SK-N-SH (cell line): ENCODE data around the gene MTERF4. TPM values are rescaled to one million over a fixed set of nuclear protein-coding genes. Genes with fewer than 3 reads are reported as not detected.

Experiments used
- CTCF ChIA-PET: fragments of 300-600, 350-600 bp; formaldehyde crosslinking; extraction: SDS; loops from one replicate; lab custom pipeline; 2021; lab: Yijun Ruan, JAX
- POLR2A ChIA-PET: fragments of 350-600 bp; sonication (Branson Sonifier 250); formaldehyde crosslinking; extraction: SDS; loops from one replicate; lab custom pipeline; 2020; ENCODE audit warnings: antibody characterized with exemption, inconsistent platforms; lab: Yijun Ruan, JAX
- DNase-seq: peaks from one replicate; pipeline ENCODE4 v3.0.0; 2012
- H2AFZ ChIP-seq: fragments of 200-600 bp; sonication (generic); 2 replicates; pipeline ENCODE4 v1.8.1; 2016; ENCODE audit warnings: antibody characterized with exemption, mild to moderate bottlenecking, low read depth
- H3F3A ChIP-seq: fragments of 200-600 bp; sonication (generic); replicated peaks from 2 replicates; pipeline ENCODE3; 2016; ENCODE audit warnings: antibody characterized with exemption, mild to moderate bottlenecking; ENCODE audit not compliant: insufficient read depth
- H3K27ac ChIP-seq, 2 experiments: fragments of 200-500 bp in 1 of 2; fragments of 200-600 bp in 1 of 2; sonication (Bioruptor generic) in 1 of 2; sonication (generic), shearing (Covaris generic) in 1 of 2; 2 replicates each; pipeline versions ENCODE4 v1.5.1 to v1.6.1; 2014 to 2016; ENCODE audit warnings: low read depth in 2 of 2, inconsistent platforms in 1 of 2, low read length in 1 of 2, mild to moderate bottlenecking in 1 of 2, mixed read lengths in 1 of 2
- H3K27me3 ChIP-seq: fragments of 200-600 bp; sonication (generic), shearing (Covaris generic); 2 replicates; pipeline ENCODE4 v1.6.1; 2016; ENCODE audit warnings: mixed run types; ENCODE audit not compliant: insufficient read depth
- H3K36me3 ChIP-seq, 2 experiments: fragments of 200-500 bp in 1 of 2; fragments of 200-600 bp in 1 of 2; sonication (Bioruptor generic) in 1 of 2; sonication (generic) in 1 of 2; replicated peaks in 1 of 2; 2 replicates each; pipeline versions ENCODE3 to v1.5.1; 2014 to 2016; ENCODE audit warnings: low read length in 1 of 2, mild to moderate bottlenecking in 1 of 2; ENCODE audit not compliant: insufficient read depth in 2 of 2, control insufficient read depth in 1 of 2
- H3K4me1 ChIP-seq, 2 experiments: fragments of 200-500 bp in 1 of 2; fragments of 200-600 bp in 1 of 2; sonication (Bioruptor generic) in 1 of 2; sonication (generic), shearing (Covaris generic) in 1 of 2; 2 replicates each; pipeline versions ENCODE4 v1.5.1 to v1.6.1; 2014 to 2016; ENCODE audit warnings: low read depth in 1 of 2, low read length in 1 of 2, mixed run types in 1 of 2; ENCODE audit not compliant: insufficient read depth in 2 of 2, control insufficient read depth in 1 of 2
- H3K4me2 ChIP-seq: fragments of 200-600 bp; sonication (generic), shearing (Covaris generic); 2 replicates; pipeline ENCODE4 v1.6.1; 2017; ENCODE audit warnings: mixed run types
- H3K4me3 ChIP-seq, 2 experiments: fragments of 200-500 bp in 1 of 2; fragments of 200-600 bp in 1 of 2; sonication (Bioruptor generic) in 1 of 2; sonication (generic), shearing (Covaris generic) in 1 of 2; 2 replicates each; pipeline versions ENCODE4 v1.5.1 to v1.8.1; 2014 to 2016; ENCODE audit warnings: low read depth in 2 of 2, inconsistent platforms in 1 of 2, low read length in 1 of 2, mild to moderate bottlenecking in 1 of 2, mixed read lengths in 1 of 2, moderate library complexity in 1 of 2
- H3K79me2 ChIP-seq: fragments of 200-600 bp; sonication (generic); 2 replicates; pipeline ENCODE4 v1.8.1; 2017; ENCODE audit warnings: mild to moderate bottlenecking; ENCODE audit not compliant: insufficient read depth
- H3K9ac ChIP-seq: fragments of 200-600 bp; sonication (generic); 2 replicates; pipeline ENCODE4 v1.6.1; 2017; ENCODE audit warnings: mixed run types
- H3K9me2 ChIP-seq: fragments of 200-600 bp; sonication (generic); 2 replicates; pipeline ENCODE4 v1.6.1; 2017; ENCODE audit warnings: mixed run types
- H3K9me3 ChIP-seq: fragments of 200-600 bp; sonication (generic); 2 replicates; pipeline ENCODE4 v1.6.1; 2017; ENCODE audit warnings: mixed run types, mild to moderate bottlenecking, moderate library complexity
- H4K20me1 ChIP-seq: fragments of 200-600 bp; sonication (generic); 2 replicates; pipeline ENCODE4 v1.6.1; 2017; ENCODE audit warnings: mild to moderate bottlenecking, mixed run types; ENCODE audit not compliant: insufficient read depth
- CHD2 ChIP-seq: fragments of 150-350 bp; IDR thresholded peaks from 2 replicates; pipeline ENCODE4 v1.6.1; 2018; ENCODE audit warnings: low read length; ENCODE audit not compliant: partially characterized antibody
- EZH2phosphoT487 ChIP-seq: fragments of 200-600 bp; sonication (generic); IDR thresholded peaks from 2 replicates; pipeline ENCODE4 v1.6.1; 2017; ENCODE audit warnings: low read depth, mixed run types, mild to moderate bottlenecking, antibody characterized with exemption, moderate library complexity, borderline replicate concordance
- FOXJ3 ChIP-seq: sonication (generic); formaldehyde crosslinking; IDR thresholded peaks from 2 replicates; pipeline ENCODE4 v1.5.1; 2020; ENCODE audit warnings: mild to moderate bottlenecking, missing genetic modification reagents
- FOXM1 ChIP-seq: IDR thresholded peaks from 2 replicates; pipeline ENCODE4 v1.4.0; 2012; ENCODE audit warnings: low read depth, mild to moderate bottlenecking
- GABPA ChIP-seq: IDR thresholded peaks from 2 replicates; pipeline ENCODE4 v1.4.0; 2012; ENCODE audit warnings: low read depth, mild to moderate bottlenecking
- NFIC ChIP-seq: IDR thresholded peaks from 2 replicates; pipeline ENCODE4 v1.4.0; 2012; ENCODE audit warnings: borderline replicate concordance
- NRF1 ChIP-seq: IDR thresholded peaks from 2 replicates; pipeline ENCODE4 v1.6.1; 2012; ENCODE audit warnings: low read depth, mild to moderate bottlenecking, low read length
- RCOR1 ChIP-seq: fragments of 150-350 bp; IDR thresholded peaks from 2 replicates; pipeline ENCODE4 v1.6.1; 2017; ENCODE audit warnings: antibody characterized with exemption, low read length
- RFX5 ChIP-seq: IDR thresholded peaks from 2 replicates; pipeline ENCODE4 v1.6.1; 2012; ENCODE audit warnings: mild to moderate bottlenecking, improper control_type of control experiment, low read length
- RXRA ChIP-seq: IDR thresholded peaks from 2 replicates; pipeline ENCODE4 v1.4.0; 2012; ENCODE audit warnings: low read depth, mild to moderate bottlenecking, borderline replicate concordance
- WGBS: methylation state at CpG from one replicate; pipeline ENCODE4 v1.1.6; 2017; ENCODE audit warnings: low lambda C conversion rate; 5-methylcytosine and 5-hydroxymethylcytosine counted together
- polyA plus RNA-seq, 3 experiments: library from polyadenylated mRNA; depleted of rRNA; stranded (reverse); fragments of >200 nt; gene quantifications; 2 replicates each; pipeline ENCODE4 v1.2.3, GENCODE V29; 2012
- TF ChIP-seq, protein P1 (sequence below): fragments of 150-350 bp; IDR thresholded peaks from 2 replicates; pipeline ENCODE4 v1.6.1; 2017; ENCODE audit warnings: antibody characterized with exemption, low read length, low read depth, borderline replicate concordance
- TF ChIP-seq, protein P2 (sequence below): IDR thresholded peaks from 2 replicates; pipeline ENCODE4; 2012
- TF ChIP-seq, protein P3 (sequence below): IDR thresholded peaks from 2 replicates; pipeline ENCODE4 v1.6.1; 2012; ENCODE audit warnings: mild to moderate bottlenecking, low read depth, low read length, moderate library complexity
- TF ChIP-seq, protein P4 (sequence below): IDR thresholded peaks from 2 replicates; pipeline ENCODE4 v1.4.0; 2012; ENCODE audit warnings: low read depth, borderline replicate concordance

MTERF4 gene
- polyA plus RNA-seq, 1 of the 3 experiments (the other 2 are of a cell fraction): 31.0 TPM

DNA sequence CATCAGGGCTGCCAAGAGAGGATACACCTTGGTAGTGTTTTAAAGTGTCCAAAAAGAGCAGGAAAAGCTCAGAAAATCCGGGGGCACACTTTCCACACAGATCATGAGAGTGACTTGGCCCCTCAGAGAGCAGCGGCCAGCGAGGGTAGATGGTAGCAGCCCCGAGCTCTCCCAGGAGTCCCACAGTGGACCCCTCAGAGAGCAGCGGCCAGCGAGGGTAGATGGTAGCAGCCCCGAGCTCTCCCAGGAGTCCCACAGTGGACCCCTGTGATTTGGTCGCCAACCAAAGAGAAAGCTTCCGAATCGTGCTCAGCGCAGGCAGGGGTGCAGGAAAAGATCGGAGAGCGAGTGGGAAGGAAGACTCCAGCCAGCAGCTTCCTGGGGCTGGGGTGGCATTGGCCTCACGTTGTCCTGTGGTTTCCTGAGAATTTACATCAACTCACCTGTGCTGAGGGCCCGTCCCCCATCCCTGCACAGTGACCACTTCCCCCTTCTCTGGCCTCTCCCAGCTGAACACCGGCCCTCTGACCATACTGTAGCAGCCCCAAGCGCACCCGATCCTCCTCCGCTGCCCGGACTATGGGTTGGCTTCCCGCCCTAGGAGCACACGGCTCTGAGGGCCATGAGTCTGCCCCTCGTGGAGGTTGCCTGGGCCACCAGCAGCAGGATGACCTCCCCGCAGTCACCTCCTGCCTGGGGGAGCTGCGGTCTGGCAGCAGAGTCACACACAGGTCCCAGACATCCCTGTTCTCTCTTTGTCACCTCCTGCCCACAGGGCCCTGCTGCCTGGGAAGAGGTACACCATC lies 33.7 kb downstream of the MTERF4 start (continued):
- TF ChIP-seq, protein P1, sequence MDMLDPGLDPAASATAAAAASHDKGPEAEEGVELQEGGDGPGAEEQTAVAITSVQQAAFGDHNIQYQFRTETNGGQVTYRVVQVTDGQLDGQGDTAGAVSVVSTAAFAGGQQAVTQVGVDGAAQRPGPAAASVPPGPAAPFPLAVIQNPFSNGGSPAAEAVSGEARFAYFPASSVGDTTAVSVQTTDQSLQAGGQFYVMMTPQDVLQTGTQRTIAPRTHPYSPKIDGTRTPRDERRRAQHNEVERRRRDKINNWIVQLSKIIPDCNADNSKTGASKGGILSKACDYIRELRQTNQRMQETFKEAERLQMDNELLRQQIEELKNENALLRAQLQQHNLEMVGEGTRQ: no peak
- TF ChIP-seq, protein P2, sequence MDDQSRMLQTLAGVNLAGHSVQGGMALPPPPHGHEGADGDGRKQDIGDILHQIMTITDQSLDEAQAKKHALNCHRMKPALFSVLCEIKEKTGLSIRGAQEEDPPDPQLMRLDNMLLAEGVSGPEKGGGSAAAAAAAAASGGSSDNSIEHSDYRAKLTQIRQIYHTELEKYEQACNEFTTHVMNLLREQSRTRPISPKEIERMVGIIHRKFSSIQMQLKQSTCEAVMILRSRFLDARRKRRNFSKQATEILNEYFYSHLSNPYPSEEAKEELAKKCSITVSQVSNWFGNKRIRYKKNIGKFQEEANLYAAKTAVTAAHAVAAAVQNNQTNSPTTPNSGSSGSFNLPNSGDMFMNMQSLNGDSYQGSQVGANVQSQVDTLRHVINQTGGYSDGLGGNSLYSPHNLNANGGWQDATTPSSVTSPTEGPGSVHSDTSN: no peak
- TF ChIP-seq, protein P3, sequence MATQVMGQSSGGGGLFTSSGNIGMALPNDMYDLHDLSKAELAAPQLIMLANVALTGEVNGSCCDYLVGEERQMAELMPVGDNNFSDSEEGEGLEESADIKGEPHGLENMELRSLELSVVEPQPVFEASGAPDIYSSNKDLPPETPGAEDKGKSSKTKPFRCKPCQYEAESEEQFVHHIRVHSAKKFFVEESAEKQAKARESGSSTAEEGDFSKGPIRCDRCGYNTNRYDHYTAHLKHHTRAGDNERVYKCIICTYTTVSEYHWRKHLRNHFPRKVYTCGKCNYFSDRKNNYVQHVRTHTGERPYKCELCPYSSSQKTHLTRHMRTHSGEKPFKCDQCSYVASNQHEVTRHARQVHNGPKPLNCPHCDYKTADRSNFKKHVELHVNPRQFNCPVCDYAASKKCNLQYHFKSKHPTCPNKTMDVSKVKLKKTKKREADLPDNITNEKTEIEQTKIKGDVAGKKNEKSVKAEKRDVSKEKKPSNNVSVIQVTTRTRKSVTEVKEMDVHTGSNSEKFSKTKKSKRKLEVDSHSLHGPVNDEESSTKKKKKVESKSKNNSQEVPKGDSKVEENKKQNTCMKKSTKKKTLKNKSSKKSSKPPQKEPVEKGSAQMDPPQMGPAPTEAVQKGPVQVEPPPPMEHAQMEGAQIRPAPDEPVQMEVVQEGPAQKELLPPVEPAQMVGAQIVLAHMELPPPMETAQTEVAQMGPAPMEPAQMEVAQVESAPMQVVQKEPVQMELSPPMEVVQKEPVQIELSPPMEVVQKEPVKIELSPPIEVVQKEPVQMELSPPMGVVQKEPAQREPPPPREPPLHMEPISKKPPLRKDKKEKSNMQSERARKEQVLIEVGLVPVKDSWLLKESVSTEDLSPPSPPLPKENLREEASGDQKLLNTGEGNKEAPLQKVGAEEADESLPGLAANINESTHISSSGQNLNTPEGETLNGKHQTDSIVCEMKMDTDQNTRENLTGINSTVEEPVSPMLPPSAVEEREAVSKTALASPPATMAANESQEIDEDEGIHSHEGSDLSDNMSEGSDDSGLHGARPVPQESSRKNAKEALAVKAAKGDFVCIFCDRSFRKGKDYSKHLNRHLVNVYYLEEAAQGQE: no peak

DNA sequence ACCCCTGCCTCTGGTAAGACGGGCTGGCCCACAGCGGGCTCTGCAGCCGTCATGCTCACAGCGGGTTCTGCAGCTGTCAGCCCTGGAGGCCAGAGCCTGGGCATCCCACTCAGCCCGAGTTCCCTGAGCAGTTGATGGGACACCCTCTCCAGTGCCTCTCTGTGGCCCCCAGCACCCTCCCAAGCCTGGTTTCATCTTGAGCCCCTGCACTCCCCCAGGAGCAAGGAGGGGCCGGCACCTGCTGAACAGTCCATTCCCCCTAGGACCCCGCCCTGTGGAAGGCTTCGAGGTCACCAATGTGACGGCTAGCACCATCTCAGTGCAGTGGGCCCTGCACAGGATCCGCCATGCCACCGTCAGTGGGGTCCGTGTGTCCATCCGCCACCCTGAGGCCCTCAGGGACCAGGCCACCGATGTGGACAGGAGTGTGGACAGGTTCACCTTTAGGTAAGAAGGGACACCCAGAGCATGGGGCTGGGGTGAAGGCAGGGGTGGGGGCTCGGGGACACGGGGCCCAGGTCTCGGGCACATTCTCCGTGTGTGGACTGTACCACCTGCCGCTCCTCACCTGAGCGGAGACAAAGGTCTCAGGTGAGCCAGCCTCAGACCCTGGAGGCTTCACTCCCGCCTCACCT lies 34.5 kb downstream of the MTERF4 start:
- Histone ChIP-seq H3F3A (no peaks in the 10 kb centered on the region), H3K4me2 (no peak overlapping the region), H3K79me2 (no peaks in the 10 kb centered on the region), H2AFZ (no peak overlapping the region), H4K20me1 (no peaks in the 10 kb centered on the region), H3K27ac (no peak overlapping the region), H3K27me3 (no peaks in the 10 kb centered on the region), H3K4me3 (no peak overlapping the region), H3K9me2 (no peaks in the 10 kb centered on the region), H3K9ac (no peak overlapping the region), H3K9me3 (no peaks in the 10 kb centered on the region), H3K36me3 (no peaks in the 10 kb centered on the region), H3K4me1 (no peaks in the 10 kb centered on the region; a peak in 1 of 4 replicates)
- POLR2A ChIA-PET: no interaction called here
- CTCF ChIA-PET: interaction anchor here (0.9 to 2.8 kb wide), 4 partner anchors 10 to 216 kb away, joined by 4 to 11 read pairs (median 8); no protein-coding TSS in a partner anchor
- 56% methylated on average over 6 of the region's 21 CpGs for WGBS
- DNase-seq: no peak
- TF ChIP-seq NFIC (no peak), FOXJ3 (CRISPR knock-in tag) (no peak), RFX5 (no peak), NRF1 (no peak), RCOR1 (no peak), FOXM1 (no peak), RXRA (no peak), EZH2phosphoT487 (no peak), GABPA (no peak), CHD2 (no peak)
- TF ChIP-seq, protein P3: no peak
- TF ChIP-seq, protein P1: no peak
- TF ChIP-seq, protein P4, sequence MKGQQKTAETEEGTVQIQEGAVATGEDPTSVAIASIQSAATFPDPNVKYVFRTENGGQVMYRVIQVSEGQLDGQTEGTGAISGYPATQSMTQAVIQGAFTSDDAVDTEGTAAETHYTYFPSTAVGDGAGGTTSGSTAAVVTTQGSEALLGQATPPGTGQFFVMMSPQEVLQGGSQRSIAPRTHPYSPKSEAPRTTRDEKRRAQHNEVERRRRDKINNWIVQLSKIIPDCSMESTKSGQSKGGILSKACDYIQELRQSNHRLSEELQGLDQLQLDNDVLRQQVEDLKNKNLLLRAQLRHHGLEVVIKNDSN: no peak
- TF ChIP-seq, protein P2: no peak
